Large intestine (tissue), 3 donors: ENCODE data around the gene SPATA3. TPM values are rescaled to one million over a fixed set of nuclear protein-coding genes. Genes with fewer than 3 reads are reported as not detected.
"Not testable (repeated sequence)": the region's sequence is repeated elsewhere in the genome, so short reads cannot be mapped to it uniquely, and the experiment has no call there.

Source experiments
- DNase-seq, 2 donors: peaks; one replicate each; pipeline versions ENCODE4 v3.0.0 to v3.0.0-alpha.2; 2013
- H3K27ac ChIP-seq: one replicate; pipeline ENCODE4 v1.5.1; 2013; ENCODE audit warnings: low read length
- H3K27me3 ChIP-seq: 2 replicates; pipeline ENCODE4 v1.6.1; 2013; ENCODE audit warnings: low read length; ENCODE audit not compliant: control insufficient read depth, insufficient read depth
- H3K36me3 ChIP-seq: 2 replicates; pipeline ENCODE4 v1.6.1; 2013; ENCODE audit warnings: low read length; ENCODE audit not compliant: control insufficient read depth, insufficient read depth
- H3K4me1 ChIP-seq: one replicate; pipeline ENCODE4 v1.6.1; 2013; ENCODE audit warnings: low read length; ENCODE audit not compliant: control insufficient read depth, insufficient read depth
- H3K4me3 ChIP-seq: one replicate; pipeline ENCODE4 v1.5.1; 2013; ENCODE audit warnings: low read length
- H3K9me3 ChIP-seq: one replicate; pipeline ENCODE4 v1.6.1; 2013; ENCODE audit warnings: mild to moderate bottlenecking, low read depth, low read length, moderate library complexity; ENCODE audit not compliant: control insufficient read depth
- WGBS: methylation state at CpG from one replicate; pipeline ENCODE4 v1.1.5; 2013; ENCODE audit warnings: low lambda C conversion rate; ENCODE audit not compliant: insufficient coverage; 5-methylcytosine and 5-hydroxymethylcytosine counted together
- polyA plus RNA-seq: library from polyadenylated mRNA; unstranded; fragments of 120-200 nt; gene quantifications from one replicate; pipeline ENCODE4 v1.2.1, GENCODE V29; 2013

Gene SPATA3
- polyA plus RNA-seq, 1 donor, result not detected

DNA sequence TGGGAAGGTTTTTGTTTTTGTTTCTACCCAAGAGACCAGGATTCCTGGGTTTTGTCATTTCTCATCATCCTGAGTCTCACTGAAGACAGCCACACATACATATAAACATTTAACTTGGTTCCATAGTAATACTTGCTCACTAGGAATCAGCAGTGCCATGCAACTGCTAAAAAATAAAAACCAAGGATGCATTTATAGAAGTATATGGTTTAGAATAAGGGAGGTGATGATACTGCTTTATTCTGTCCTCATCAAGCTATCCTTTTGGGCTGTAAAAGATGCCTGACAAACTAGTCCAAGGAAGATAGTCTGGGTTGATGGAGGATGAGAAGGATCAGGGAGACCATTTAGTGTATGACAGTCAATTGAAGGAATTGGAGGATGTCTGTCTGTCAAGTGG, 740 bp downstream of the SPATA3 start:
- H3K27me3 ChIP-seq, result peaks cover 10% of the 10 kb centered on the region
- no peak for DNase-seq

DNA sequence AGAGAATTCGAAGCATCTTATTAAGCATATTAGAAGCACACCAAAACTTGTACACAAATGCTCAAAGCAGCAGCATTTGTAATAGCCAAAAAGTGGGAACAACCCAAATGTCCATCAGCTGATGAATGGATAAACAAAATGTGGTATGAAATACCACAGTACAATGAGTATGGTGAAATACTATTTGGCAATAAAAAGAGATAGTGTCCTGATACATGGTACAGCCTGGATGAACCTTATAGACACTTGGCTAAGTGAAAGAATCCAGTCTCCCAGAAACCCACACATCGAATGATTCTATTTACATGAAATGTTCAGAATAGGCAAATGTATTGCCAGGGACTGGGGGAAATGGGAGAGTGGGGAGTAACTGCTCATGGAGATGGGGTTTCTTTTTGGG, 3.0 kb downstream of the SPATA3 start:
- 83% methylated on average over 1 of the region's 2 CpGs for WGBS
- Histone ChIP-seq H3K36me3 (no peaks in the 10 kb centered on the region), H3K27ac (no peak overlapping the region), H3K27me3 (peaks cover 5% of the 10 kb centered on the region), H3K4me1 (no peaks in the 10 kb centered on the region), H3K9me3 (no peaks in the 10 kb centered on the region), H3K4me3 (no peak overlapping the region)
- no peak for DNase-seq

More for the DNA sequence above, 740 bp downstream of the SPATA3 start:
- Histone ChIP-seq H3K36me3 (no peaks in the 10 kb centered on the region), H3K9me3 (no peaks in the 10 kb centered on the region), H3K27ac (no peak overlapping the region), H3K4me3 (no peak overlapping the region), H3K4me1 (no peaks in the 10 kb centered on the region)

GRCh38 chr2:230999477-230999876, 3.6 kb downstream of the SPATA3 start:
- Histone ChIP-seq H3K27ac (no peak overlapping the region), H3K27me3 (peaks cover 5% of the 10 kb centered on the region), H3K36me3 (no peaks in the 10 kb centered on the region), H3K9me3 (no peaks in the 10 kb centered on the region), H3K4me1 (no peaks in the 10 kb centered on the region), H3K4me3 (no peak overlapping the region)
- DNase-seq, result no peak
- WGBS, result no CpG with 5 or more reads among the region's 4 CpGs

DNA sequence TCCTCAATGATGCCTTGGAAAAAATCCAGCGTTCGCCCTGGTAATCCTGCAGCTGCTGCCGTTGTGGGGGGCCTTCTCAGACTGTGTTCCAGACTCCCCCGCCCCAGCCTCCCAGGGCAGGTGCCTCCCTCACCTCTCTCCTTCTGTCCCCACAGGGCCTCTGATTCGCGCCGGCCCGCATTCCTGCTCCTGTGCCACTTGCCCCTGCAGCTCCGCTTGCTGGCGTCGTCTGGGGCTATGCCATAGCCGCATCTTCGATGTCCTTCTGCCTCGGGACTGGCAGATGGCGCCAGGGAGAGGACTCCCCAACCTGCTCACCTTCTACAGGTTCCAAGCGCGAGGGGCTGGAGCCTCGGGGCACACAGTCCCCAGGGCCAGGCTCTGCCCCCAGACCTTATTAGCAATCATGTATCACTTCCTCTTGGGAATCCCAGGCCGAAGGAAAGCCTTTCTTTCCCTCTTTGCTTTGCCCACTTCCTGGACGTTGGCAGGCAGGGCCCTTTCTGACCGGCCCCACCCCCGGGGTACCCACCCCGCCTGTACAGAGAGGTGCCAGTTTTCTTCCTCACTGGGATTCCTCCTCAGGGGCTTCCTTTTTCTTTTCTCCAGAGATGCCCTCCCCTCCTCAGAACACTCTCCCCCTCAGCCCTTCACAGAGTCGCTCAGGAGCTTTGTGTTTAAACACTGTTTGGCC, 4.4 kb downstream of the SPATA3 start:
- WGBS, result no CpG with 5 or more reads among the region's 24 CpGs
- no peak for DNase-seq
- Histone ChIP-seq H3K27ac (no peak overlapping the region), H3K4me3 (no peak overlapping the region), H3K4me1 (no peaks in the 10 kb centered on the region), H3K9me3 (peaks cover 6% of the 10 kb centered on the region), H3K27me3 (peaks cover 5% of the 10 kb centered on the region), H3K36me3 (no peaks in the 10 kb centered on the region)

DNA sequence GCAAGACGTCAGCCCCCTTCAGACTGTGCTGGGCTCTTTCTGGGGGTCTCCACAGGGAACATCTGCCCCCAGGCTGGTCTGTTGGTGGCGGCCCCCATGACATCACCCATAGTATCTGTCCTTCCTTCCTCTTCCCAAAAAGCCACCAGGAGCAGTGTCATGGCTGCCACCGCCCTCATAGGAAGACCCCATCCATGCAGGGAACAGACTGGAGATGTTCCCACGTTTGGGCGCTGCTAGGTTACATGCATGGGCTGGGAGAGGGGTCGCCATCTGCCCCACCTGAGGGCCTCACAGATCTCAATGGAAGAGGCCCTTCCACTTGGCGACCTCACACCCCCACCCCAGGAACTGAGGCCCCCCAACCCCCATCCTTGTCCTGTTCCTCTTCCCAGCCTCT, 5.1 kb downstream of the SPATA3 start:
- H3K4me3 ChIP-seq, result no peak overlapping the region
- H3K9me3 ChIP-seq, result peaks cover 6% of the 10 kb centered on the region
- no peak overlapping the region for H3K27ac ChIP-seq
- no peak for DNase-seq
- no peaks in the 10 kb centered on the region for H3K36me3 ChIP-seq
- no CpG with 5 or more reads among the region's 7 CpGs for WGBS
- no peaks in the 10 kb centered on the region for H3K4me1 ChIP-seq
- peaks cover 5% of the 10 kb centered on the region for H3K27me3 ChIP-seq

DNA sequence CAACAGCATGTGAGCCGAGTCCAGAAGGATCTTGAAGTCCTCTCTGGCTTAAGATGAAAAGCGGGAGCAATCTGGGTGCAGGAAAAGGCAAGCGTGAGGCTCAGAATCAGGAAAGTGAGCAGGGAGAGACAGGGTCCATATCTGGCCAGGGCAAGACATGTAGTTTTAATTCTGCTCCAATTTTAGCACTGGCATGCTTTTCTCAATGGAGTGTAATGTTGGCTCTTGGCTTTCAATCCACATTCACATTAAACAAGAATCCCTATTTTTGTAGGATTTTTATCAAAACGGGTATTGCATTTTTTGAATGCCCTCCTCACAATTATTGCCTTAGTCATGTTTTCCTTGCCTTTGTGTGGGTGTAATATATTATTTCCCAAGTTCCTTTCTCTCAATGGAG, 6.0 kb downstream of the SPATA3 start:
- no peaks in the 10 kb centered on the region for H3K4me1 ChIP-seq
- H3K9me3 ChIP-seq, result peaks cover 6% of the 10 kb centered on the region
- 100% methylated on average over 2 of the region's 4 CpGs for WGBS
- H3K4me3 ChIP-seq, result no peak overlapping the region
- no peaks in the 10 kb centered on the region for H3K36me3 ChIP-seq
- peaks cover 5% of the 10 kb centered on the region for H3K27me3 ChIP-seq
- no peak overlapping the region for H3K27ac ChIP-seq
- no peak for DNase-seq

DNA sequence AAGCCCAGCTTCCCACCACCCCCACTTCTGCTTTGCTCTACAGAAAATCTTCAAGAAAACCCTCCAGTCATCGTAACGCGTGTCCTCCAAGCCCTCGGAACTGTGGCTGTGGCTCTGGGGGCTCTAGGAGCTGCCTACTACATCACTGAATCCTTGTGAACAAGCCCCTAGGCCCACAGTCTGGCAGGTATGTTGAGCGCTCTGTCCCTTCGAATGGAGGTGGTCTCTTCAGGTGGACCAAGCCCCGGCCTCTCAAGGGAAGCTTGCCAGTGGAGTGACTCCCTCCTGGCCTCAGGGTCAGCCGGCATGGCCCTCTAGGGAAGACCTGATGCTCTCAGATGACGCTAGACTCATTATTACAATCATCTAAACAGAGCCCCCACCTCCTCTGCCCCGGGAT, 6.7 kb downstream of the SPATA3 start:
- Histone ChIP-seq H3K27ac (no peak overlapping the region), H3K36me3 (no peaks in the 10 kb centered on the region), H3K9me3 (peaks cover 6% of the 10 kb centered on the region), H3K4me3 (no peak overlapping the region), H3K27me3 (peaks cover 5% of the 10 kb centered on the region), H3K4me1 (no peaks in the 10 kb centered on the region)
- DNase-seq, result no peak
- no CpG with 5 or more reads among the region's 10 CpGs for WGBS

DNA sequence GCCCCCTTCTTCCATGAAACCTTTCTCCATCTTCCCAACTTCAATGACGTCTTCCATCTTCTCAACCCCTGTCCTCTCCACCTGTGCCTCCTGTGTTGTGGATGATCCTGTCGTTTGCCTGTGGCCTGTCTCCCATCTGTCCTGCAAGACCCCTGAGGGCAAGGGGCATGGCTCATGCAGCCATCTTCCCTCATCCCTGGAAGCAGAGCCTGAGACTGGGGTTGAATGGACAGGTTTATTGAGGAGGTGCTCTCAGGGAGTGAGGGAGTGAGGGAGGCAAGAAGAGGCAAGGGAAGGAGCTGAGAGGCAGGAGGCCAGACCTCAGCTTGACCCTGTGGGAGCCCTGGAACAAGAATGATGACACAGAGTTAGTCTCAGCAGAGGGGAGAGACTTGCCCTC, 7.3 kb downstream of the SPATA3 start:
- WGBS, result no CpG with 5 or more reads among the region's 2 CpGs
- H3K36me3 ChIP-seq, result no peaks in the 10 kb centered on the region
- peaks cover 6% of the 10 kb centered on the region for H3K9me3 ChIP-seq
- no peak overlapping the region for H3K27ac ChIP-seq
- no peaks in the 10 kb centered on the region for H3K4me1 ChIP-seq
- H3K27me3 ChIP-seq, result peaks cover 5% of the 10 kb centered on the region
- H3K4me3 ChIP-seq, result no peak overlapping the region
- no peak for DNase-seq

DNA sequence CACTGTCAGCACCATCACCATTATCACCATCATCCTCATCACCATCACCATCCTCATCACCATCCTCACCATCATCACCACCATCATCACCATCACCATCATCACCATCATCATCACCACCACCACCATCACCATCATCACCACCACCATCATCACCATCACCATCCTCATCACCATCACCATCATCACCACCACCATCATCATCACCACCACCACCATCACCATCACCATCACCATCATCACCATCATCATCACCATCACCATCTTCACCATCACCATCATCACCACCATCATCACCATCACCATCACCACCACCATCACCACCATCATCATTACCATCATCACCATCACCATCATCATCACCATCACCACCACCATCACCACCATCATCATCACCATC, 9.0 kb downstream of the SPATA3 start:
- H3K4me1 ChIP-seq, H3K27me3 ChIP-seq, DNase-seq, H3K9me3 ChIP-seq, H3K4me3 ChIP-seq, H3K27ac ChIP-seq, H3K36me3 ChIP-seq: not testable (repeated sequence)

DNA sequence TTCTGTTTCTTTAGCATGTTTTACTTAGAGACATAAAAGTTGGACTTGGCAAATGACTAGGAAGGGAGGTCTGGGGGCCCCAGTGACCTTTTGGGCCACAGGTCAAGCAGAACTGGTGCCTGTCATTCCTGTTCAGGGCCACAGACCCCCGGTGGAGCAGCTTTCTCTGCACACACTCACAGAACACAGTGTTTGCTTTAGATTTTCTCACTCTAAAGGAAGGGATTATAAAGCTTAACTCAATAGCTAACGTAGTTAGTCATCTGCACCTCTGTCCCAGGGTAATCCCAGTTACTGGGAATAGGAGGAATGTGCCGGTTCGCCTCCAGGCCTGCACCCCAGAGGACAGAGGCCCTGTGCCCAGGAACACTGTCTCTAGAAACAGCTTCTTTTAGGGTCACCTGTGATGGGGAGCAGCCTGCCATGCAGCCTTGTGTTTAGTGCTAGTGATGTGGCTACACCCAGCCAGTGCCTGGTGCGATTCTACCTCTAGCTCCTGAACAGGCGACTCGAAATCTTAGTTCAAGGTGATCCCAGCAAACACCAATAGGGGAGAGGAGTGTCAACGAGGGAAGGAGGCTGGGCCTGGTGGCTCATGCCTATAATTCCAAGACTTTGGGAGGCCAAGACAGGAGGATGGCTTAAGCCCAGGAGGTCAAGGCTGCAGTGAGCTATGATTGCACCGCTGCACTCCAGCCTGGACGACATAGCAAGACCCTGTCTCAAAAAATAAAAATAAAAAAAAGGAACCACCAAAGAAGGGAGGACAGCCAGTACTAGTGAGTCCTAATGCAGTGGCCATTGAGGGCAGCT, 11.6 kb downstream of the SPATA3 start:
- Histone ChIP-seq H3K27ac (no peak overlapping the region), H3K27me3 (no peaks in the 10 kb centered on the region), H3K9me3 (peaks cover 6% of the 10 kb centered on the region), H3K4me3 (no peak overlapping the region), H3K4me1 (no peaks in the 10 kb centered on the region), H3K36me3 (no peaks in the 10 kb centered on the region)
- DNase-seq, result no peak
- 100% methylated on average over 1 of the region's 10 CpGs for WGBS

DNA sequence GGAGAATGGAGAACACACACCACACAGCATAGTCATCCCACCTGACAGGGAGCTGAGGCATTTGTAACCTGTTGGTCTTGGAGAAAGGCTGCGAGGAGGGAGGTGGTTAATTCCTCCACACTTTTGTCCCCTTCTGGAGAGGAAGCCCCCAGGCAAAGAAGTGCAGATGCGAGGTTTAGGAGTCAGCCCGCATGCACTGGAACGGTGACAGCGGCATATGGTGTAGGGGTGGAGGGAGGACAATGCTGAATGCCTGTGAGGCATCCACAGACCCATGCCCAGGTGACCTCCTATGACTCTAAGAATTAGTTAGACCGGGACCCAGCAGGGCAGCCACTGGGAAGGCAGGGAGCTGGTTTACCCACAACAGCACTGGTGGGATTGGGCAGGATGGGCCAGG, 12.2 kb downstream of the SPATA3 start:
- H3K4me1 ChIP-seq, result no peaks in the 10 kb centered on the region
- no peaks in the 10 kb centered on the region for H3K27me3 ChIP-seq
- peaks cover 6% of the 10 kb centered on the region for H3K9me3 ChIP-seq
- DNase-seq, result no peak
- no CpG with 5 or more reads among the region's 6 CpGs for WGBS
- H3K36me3 ChIP-seq, result no peaks in the 10 kb centered on the region
- no peak overlapping the region for H3K4me3 ChIP-seq
- H3K27ac ChIP-seq, result no peak overlapping the region
